Progenitor cell of endocrine pancreas (in vitro differentiated cells): ENCODE results near the gene C4orf36. TPM values are rescaled to one million over a fixed set of nuclear protein-coding genes. Genes with fewer than 3 reads are reported as not detected.

Experiments used
- DNase-seq: peaks from one replicate; pipeline ENCODE4 v3.0.0; 2021; ENCODE audit warnings: low spot score; ENCODE audit not compliant: unreplicated experiment
- H3K27ac Mint-ChIP-seq: 2 replicates; pipeline ENCODE4 v1.8.0; 2021; ENCODE audit warnings: mild to moderate bottlenecking, moderate library complexity, mixed read lengths
- H3K27me3 Mint-ChIP-seq: 2 replicates; pipeline ENCODE4 v1.8.0; 2021; ENCODE audit warnings: mixed read lengths
- H3K36me3 Mint-ChIP-seq: 2 replicates; pipeline ENCODE4 v1.8.0; 2022; ENCODE audit warnings: mixed read lengths; ENCODE audit not compliant: insufficient read depth
- H3K4me1 Mint-ChIP-seq: 2 replicates; pipeline ENCODE4 v1.8.0; 2021; ENCODE audit warnings: low read depth, mixed read lengths
- H3K4me3 Mint-ChIP-seq: 2 replicates; pipeline ENCODE4 v1.8.0; 2021; ENCODE audit warnings: low read depth, mild to moderate bottlenecking, moderate library complexity, mixed read lengths
- H3K9me3 Mint-ChIP-seq: 2 replicates; pipeline ENCODE4 v1.8.0; 2021; ENCODE audit warnings: low read depth, mixed read lengths
- total RNA-seq: library from RNA; stranded (reverse); gene quantifications from 2 replicates; pipeline ENCODE4 v1.2.1, GENCODE V29; 2021
- TF ChIP-seq, protein P1 (sequence below): fragments of 200-600 bp; sonication (generic); IDR thresholded peaks from one replicate; pipeline ENCODE4 v1.5.0; 2021; ENCODE audit warnings: antibody characterized with exemption, mild to moderate bottlenecking; ENCODE audit not compliant: unreplicated experiment

The C4orf36 gene
- total RNA-seq, 1 donor from 2014 or later: 2.0 TPM

DNA sequence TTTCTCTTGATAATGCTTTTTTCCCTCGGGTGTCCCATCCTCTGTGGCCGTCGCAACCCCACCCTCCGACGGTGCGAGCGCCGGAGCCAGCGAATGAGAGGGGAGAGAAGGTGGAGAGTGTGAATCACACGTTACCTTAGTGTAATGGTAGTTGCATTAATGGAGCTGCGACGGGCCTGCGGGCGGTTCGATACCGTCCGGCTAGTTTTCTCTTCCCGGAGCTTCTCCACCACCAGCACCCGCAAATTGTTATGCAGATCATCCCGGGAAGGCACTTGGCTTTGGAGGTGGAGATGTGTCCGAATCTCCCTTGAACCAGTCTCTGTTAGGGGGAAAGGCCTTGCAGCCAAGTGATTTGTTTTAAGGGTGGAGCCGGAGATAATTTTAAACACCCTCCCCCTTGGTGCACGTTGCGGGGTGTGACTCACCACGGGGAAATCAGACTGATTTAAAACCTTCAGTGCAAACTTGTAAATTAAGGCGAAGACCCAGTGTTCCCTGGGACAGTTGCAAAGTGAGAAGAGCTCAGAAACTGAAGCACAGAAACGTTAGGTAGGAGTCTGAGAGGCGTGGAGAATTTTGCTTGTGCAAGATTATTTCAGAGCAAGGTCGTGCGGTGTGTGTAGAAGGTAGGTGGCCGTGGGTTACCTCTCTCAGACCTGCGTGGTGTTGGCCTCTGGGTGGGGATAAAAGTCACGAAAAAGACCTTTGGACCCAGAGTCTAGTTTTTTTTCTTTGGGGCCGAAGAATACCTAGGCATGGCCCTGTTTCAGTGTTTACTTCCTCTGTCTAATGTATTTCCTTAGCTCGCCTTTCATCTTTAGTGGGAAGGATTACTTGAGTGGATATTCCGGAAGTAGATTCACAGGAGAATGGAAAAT is 43.9 kb upstream of the C4orf36 start:
- H3K36me3 Mint-ChIP-seq: no peaks in the 10 kb centered on the region
- peak overlapping the region; percentile 89 for H3K4me3 Mint-ChIP-seq
- H3K27ac Mint-ChIP-seq: peak overlapping the region; percentile 74
- DNase-seq: no peak
- H3K4me1 Mint-ChIP-seq: peaks cover 43% of the 10 kb centered on the region
- H3K9me3 Mint-ChIP-seq: no peaks in the 10 kb centered on the region
- H3K27me3 Mint-ChIP-seq: no peaks in the 10 kb centered on the region
- TF ChIP-seq, protein P1, sequence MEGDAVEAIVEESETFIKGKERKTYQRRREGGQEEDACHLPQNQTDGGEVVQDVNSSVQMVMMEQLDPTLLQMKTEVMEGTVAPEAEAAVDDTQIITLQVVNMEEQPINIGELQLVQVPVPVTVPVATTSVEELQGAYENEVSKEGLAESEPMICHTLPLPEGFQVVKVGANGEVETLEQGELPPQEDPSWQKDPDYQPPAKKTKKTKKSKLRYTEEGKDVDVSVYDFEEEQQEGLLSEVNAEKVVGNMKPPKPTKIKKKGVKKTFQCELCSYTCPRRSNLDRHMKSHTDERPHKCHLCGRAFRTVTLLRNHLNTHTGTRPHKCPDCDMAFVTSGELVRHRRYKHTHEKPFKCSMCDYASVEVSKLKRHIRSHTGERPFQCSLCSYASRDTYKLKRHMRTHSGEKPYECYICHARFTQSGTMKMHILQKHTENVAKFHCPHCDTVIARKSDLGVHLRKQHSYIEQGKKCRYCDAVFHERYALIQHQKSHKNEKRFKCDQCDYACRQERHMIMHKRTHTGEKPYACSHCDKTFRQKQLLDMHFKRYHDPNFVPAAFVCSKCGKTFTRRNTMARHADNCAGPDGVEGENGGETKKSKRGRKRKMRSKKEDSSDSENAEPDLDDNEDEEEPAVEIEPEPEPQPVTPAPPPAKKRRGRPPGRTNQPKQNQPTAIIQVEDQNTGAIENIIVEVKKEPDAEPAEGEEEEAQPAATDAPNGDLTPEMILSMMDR: no peak

DNA sequence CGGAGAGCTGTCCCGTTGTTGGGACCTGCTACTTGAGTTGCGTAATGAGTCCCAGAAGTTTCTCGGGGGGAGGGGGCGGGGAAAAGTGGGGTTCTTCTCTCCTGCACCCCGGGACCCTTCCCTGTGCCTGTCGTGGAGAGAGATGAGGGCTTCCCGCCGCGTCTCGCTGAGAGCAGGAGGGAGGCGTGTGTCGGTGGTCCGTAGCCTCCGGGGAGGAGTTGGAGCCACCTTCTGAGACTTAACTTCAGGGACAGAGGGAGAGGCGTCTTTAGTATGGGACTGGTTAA is 43.3 kb upstream of the C4orf36 start:
- Mint-ChIP-seq H3K27ac (peak overlapping the region; percentile 74), H3K9me3 (no peaks in the 10 kb centered on the region), H3K4me1 (peaks cover 42% of the 10 kb centered on the region), H3K4me3 (peak overlapping the region; percentile 89), H3K36me3 (no peaks in the 10 kb centered on the region), H3K27me3 (no peaks in the 10 kb centered on the region)
- TF ChIP-seq, protein P1: no peak
- DNase-seq: peak; percentile 11

DNA sequence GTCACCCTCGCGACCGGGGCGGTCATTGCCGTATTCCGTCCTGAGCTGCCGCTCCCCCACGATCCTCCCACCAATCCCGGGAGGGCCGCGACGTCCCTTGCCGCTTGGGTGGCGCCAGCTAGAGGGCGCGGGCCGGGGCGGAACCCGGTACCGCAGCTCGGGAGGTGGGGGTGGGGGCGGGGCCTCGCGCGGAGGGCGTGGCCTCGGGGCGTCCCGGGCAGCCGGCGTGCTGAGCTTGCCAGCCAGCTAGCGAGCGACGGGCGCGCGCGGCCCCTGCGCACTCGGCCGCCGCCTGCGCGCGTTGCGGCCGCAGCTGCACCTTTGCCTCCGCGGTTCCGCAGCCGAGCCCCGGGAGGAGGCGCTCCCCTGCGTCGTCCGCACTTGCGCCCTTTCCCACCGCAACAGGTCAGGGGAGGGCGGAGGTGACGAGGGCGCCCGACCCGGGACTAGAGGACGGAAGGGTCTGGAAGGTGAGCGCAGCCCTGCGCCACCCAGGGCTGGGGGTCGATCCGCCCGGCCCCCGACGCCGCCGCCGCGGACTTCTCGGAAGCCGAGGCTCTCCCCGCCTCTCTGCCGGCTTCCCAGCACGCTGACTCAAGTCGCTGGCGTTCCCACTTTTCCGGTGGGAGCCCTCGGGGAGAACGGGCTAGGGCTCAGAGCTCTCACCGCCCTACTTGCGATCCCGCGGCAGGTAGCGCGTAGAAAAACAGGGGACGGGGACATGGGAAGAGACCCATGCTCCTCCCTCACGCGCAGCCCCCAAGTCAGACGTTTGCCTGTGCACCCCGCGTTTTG is 42.7 kb upstream of the C4orf36 start, which contains the start of gene AFF1:
AFF1 (plus strand) TSS at position 241 of the 795 bp plus-strand sequence. CDS start 13,523 bp downstream, outside the sequence.
- H3K27me3 Mint-ChIP-seq: no peaks in the 10 kb centered on the region
- peak; percentile 94 for DNase-seq
- TF ChIP-seq, protein P1: peak; percentile 49
- H3K36me3 Mint-ChIP-seq: no peaks in the 10 kb centered on the region
- H3K4me3 Mint-ChIP-seq: peak within 1 kb of the TSS; percentile 89
- H3K9me3 Mint-ChIP-seq: no peaks in the 10 kb centered on the region
- H3K4me1 Mint-ChIP-seq: peaks cover 40% of the 10 kb centered on the region
- H3K27ac Mint-ChIP-seq: peak within 1 kb of the TSS; percentile 92

DNA sequence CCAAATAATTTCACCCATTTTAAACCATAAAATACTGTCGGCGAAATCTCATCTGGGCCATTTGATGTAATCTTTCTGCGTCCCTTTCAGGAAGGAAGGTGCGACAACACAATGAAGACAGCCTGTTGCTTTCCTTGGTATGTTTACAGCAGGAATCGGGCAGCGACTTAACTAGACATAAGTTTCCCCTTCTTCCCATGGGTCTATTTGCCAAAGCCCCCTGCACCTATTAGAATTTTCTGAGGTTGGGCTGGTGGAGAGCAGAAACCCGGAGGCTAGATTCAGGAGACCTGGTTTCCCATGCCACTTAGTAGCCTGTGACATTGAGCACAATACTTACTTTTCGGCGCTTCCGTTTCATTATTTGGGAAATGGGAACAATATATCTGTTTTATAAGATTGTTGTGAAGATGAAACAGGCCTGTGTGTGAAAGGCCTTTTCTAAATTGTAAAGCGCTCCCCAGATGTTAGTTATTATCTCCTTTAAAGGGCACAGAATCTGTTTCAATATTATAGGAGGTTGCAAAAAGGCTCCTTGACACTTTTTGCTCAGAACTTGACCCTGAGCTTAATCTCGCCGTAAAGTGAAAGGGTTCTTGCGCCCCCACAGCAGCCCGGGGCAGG is 42.0 kb upstream of the C4orf36 start:
- Mint-ChIP-seq H3K4me1 (peaks cover 33% of the 10 kb centered on the region), H3K27ac (peak overlapping the region; percentile 92), H3K9me3 (no peaks in the 10 kb centered on the region), H3K27me3 (no peaks in the 10 kb centered on the region), H3K36me3 (no peaks in the 10 kb centered on the region), H3K4me3 (peak overlapping the region; percentile 76)
- no peak for DNase-seq
- TF ChIP-seq, protein P1: no peak
